MM.1S (cell line): Measurements from ENCODE around the gene SNX8.

Source experiments
- DNase-seq: peaks from one replicate; pipeline ENCODE4 v3.0.0-alpha.2; 2015
- H2AFZ ChIP-seq: fragments of 300-600 bp; sonication (generic); 2 replicates; pipeline ENCODE4 v1.6.0; 2016; ENCODE audit warnings: antibody characterized with exemption, low read length
- H3F3A ChIP-seq: fragments of 300-600 bp; sonication (generic); 2 replicates; pipeline ENCODE4 v1.6.1; 2016; ENCODE audit warnings: mild to moderate bottlenecking, antibody characterized with exemption, low read length, moderate library complexity, mixed read lengths; ENCODE audit not compliant: insufficient read depth
- H3K27ac ChIP-seq: fragments of 300-600 bp; sonication (generic); 2 replicates; pipeline ENCODE4 v1.5.1; 2016; ENCODE audit warnings: mild to moderate bottlenecking, low read length
- H3K27me3 ChIP-seq: fragments of 300-600 bp; sonication (generic); replicated peaks from 2 replicates; pipeline ENCODE4 v1.6.0; 2016; ENCODE audit warnings: low read length; ENCODE audit not compliant: insufficient read depth
- H3K36me3 ChIP-seq: fragments of 300-600 bp; sonication (generic); replicated peaks from 2 replicates; pipeline ENCODE4 v1.6.1; 2016; ENCODE audit warnings: mild to moderate bottlenecking, low read length, mixed read lengths; ENCODE audit not compliant: insufficient read depth
- H3K4me1 ChIP-seq: fragments of 300-600 bp; sonication (generic); 2 replicates; pipeline ENCODE4 v1.6.1; 2016; ENCODE audit warnings: low read length, mixed read lengths
- H3K4me2 ChIP-seq: fragments of 300-600 bp; sonication (generic); 2 replicates; pipeline ENCODE4 v1.6.0; 2016; ENCODE audit warnings: low read depth, low read length
- H3K4me3 ChIP-seq: fragments of 300-600 bp; sonication (generic); 2 replicates; pipeline ENCODE4 v1.5.1; 2016; ENCODE audit warnings: low read length, mixed read lengths
- H3K79me2 ChIP-seq: fragments of 300-600 bp; sonication (generic); 2 replicates; pipeline ENCODE4 v1.6.1; 2016; ENCODE audit warnings: mixed run types, low read length, mixed read lengths
- H3K9ac ChIP-seq: fragments of 300-600 bp; sonication (generic); 2 replicates; pipeline ENCODE4 v1.6.1; 2016; ENCODE audit warnings: low read length, mixed read lengths
- H3K9me2 ChIP-seq: fragments of 300-600 bp; sonication (generic); replicated peaks from 2 replicates; pipeline ENCODE4 v1.6.1; 2016; ENCODE audit warnings: mild to moderate bottlenecking, low read length, mixed read lengths; ENCODE audit not compliant: insufficient read depth
- H3K9me3 ChIP-seq: fragments of 300-600 bp; sonication (generic); replicated peaks from 2 replicates; pipeline ENCODE4 v1.6.1; 2016; ENCODE audit warnings: mild to moderate bottlenecking, low read length, mixed read lengths; ENCODE audit not compliant: insufficient read depth
- H4K20me1 ChIP-seq: fragments of 300-600 bp; sonication (generic); 2 replicates; pipeline ENCODE4 v1.6.1; 2016; ENCODE audit warnings: mild to moderate bottlenecking, low read length, moderate library complexity, mixed read lengths; ENCODE audit not compliant: insufficient read depth
- EZH2 ChIP-seq: fragments of 300-600 bp; sonication (generic); optimal IDR thresholded peaks from 2 replicates; pipeline ENCODE3; 2017; ENCODE audit warnings: low read depth, mild to moderate bottlenecking, antibody characterized with exemption, low read length, mixed read lengths
- EZH2phosphoT487 ChIP-seq: fragments of 300-600 bp; sonication (generic); IDR thresholded peaks from 2 replicates; pipeline ENCODE4 v1.6.1; 2018; ENCODE audit warnings: antibody characterized with exemption, low read length
- TF ChIP-seq, protein P1 (sequence below): fragments of 300-600 bp; sonication (generic); IDR thresholded peaks from 2 replicates; pipeline ENCODE4 v1.5.1; 2016; ENCODE audit warnings: antibody characterized with exemption, low read length, mixed read lengths

The SNX8 gene

DNA sequence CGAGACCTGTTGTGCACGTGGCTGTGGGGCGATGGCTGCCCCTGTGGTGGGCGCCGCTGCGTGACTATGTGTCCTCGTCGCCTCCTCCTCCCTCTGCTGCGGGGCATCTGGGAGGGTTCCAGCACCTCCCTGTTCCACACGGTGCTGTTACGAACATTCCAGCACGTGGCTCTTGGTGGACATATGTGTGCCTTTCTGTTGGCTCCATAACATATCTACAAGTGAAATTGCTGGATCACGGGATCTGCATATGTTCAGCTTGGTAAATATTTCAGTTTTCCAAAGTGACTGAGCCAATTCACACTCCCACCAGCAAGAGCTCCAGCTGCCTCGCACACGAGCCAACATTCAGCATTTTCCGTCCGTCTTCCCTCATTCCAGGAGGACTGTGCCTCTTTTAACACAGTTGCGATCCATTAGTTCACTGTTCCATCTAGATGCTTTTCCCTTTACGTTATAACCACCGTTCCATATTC is 25.1 kb downstream of the SNX8 start:
- H4K20me1 ChIP-seq, result no peaks in the 10 kb centered on the region
- TF ChIP-seq EZH2 (no peak), EZH2phosphoT487 (no peak)
- TF ChIP-seq, protein P1, sequence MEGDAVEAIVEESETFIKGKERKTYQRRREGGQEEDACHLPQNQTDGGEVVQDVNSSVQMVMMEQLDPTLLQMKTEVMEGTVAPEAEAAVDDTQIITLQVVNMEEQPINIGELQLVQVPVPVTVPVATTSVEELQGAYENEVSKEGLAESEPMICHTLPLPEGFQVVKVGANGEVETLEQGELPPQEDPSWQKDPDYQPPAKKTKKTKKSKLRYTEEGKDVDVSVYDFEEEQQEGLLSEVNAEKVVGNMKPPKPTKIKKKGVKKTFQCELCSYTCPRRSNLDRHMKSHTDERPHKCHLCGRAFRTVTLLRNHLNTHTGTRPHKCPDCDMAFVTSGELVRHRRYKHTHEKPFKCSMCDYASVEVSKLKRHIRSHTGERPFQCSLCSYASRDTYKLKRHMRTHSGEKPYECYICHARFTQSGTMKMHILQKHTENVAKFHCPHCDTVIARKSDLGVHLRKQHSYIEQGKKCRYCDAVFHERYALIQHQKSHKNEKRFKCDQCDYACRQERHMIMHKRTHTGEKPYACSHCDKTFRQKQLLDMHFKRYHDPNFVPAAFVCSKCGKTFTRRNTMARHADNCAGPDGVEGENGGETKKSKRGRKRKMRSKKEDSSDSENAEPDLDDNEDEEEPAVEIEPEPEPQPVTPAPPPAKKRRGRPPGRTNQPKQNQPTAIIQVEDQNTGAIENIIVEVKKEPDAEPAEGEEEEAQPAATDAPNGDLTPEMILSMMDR, result no peak
- H3K9me3 ChIP-seq, result no peaks in the 10 kb centered on the region
- no peak overlapping the region for H3K4me3 ChIP-seq
- no peaks in the 10 kb centered on the region for H3F3A ChIP-seq
- no peaks in the 10 kb centered on the region for H3K9me2 ChIP-seq
- 0 out of 2 replicates have a peak, but pooled peaks cover 3% of the 10 kb centered on the region for H3K79me2 ChIP-seq
- H3K9ac ChIP-seq, result no peak overlapping the region
- no peaks in the 10 kb centered on the region for H3K4me1 ChIP-seq
- DNase-seq, result no peak
- no peaks in the 10 kb centered on the region for H3K27me3 ChIP-seq
- no peaks in the 10 kb centered on the region for H3K36me3 ChIP-seq
- H3K4me2 ChIP-seq, result no peak overlapping the region
- no peak overlapping the region for H2AFZ ChIP-seq
- H3K27ac ChIP-seq, result no peak overlapping the region

DNA sequence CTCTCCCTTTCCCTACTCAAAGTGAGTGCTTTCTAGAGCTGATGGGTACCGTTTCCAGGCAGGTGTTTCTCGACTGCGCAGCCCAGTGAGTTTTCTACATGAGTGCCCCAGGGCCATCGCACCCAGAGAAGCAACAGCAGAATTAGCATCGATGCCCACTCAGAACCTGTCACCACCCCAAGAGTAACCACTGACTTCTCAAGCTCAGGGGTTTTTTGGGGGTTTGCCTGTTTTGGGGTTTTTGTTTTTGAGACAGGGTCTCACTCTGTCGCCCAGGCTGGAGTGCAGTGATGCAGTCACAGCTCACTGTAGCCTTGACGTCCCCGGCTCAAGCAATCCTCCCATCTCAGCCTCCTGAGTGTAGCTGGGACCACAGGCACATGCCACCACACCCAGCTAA is 25.7 kb downstream of the SNX8 start:
- H3F3A ChIP-seq, result no peaks in the 10 kb centered on the region
- H3K4me2 ChIP-seq, result no peak overlapping the region
- H3K36me3 ChIP-seq, result no peaks in the 10 kb centered on the region
- H4K20me1 ChIP-seq, result no peaks in the 10 kb centered on the region
- DNase-seq, result no peak
- no peaks in the 10 kb centered on the region for H3K27me3 ChIP-seq
- H3K79me2 ChIP-seq, result 0 out of 2 replicates have a peak, but pooled peaks cover 3% of the 10 kb centered on the region
- TF ChIP-seq, protein P1, result no peak
- TF ChIP-seq EZH2phosphoT487 (no peak), EZH2 (no peak)
- H3K4me3 ChIP-seq, result no peak overlapping the region
- no peaks in the 10 kb centered on the region for H3K4me1 ChIP-seq
- H3K9me3 ChIP-seq, result no peaks in the 10 kb centered on the region
- H3K9me2 ChIP-seq, result no peaks in the 10 kb centered on the region
- H2AFZ ChIP-seq, result no peak overlapping the region
- no peak overlapping the region for H3K27ac ChIP-seq
- no peak overlapping the region for H3K9ac ChIP-seq

DNA sequence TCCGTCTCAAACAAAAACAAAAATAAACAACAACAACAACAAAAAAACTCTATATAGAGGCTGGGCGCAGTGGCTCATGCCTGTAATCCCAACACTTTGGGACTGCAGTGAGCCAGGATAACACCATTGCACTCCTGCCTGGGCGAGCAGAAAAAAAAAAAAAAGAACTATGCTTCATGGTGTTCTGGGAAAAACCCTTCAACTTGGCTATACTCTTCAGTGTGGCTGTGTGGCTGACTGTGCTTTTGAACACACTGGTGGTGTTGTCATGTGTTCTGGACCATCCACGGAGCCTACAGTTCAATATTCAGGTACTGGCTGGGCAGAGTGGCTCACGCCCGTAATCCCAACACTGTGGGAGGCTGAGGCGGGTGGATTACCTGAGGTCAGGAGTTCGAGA is 26.5 kb downstream of the SNX8 start:
- no peak overlapping the region for H3K27ac ChIP-seq
- H3K36me3 ChIP-seq, result no peaks in the 10 kb centered on the region
- H3K79me2 ChIP-seq, result 0 out of 2 replicates have a peak, but pooled peaks cover 3% of the 10 kb centered on the region
- H3K27me3 ChIP-seq, result no peaks in the 10 kb centered on the region
- H3F3A ChIP-seq, result no peaks in the 10 kb centered on the region
- no peak overlapping the region for H3K4me3 ChIP-seq
- H3K4me1 ChIP-seq, result no peaks in the 10 kb centered on the region
- DNase-seq, result no peak
- no peaks in the 10 kb centered on the region for H4K20me1 ChIP-seq
- no peak overlapping the region for H3K4me2 ChIP-seq
- no peaks in the 10 kb centered on the region for H3K9me3 ChIP-seq
- no peak overlapping the region for H2AFZ ChIP-seq
- TF ChIP-seq EZH2phosphoT487 (no peak), EZH2 (no peak)
- TF ChIP-seq, protein P1, result no peak
- H3K9me2 ChIP-seq, result no peaks in the 10 kb centered on the region
- H3K9ac ChIP-seq, result no peak overlapping the region
